Measurements from ENCODE around the gene ZBTB7C.
A peak's percentile ranks its signal among the peaks of the same experiment; 100 is the strongest.

- TF ChIP-seq CTCF (IDR thresholded peaks at IDR 0.05): peak; percentile 44; the same call in 2 of the 3 replicates
- no peak for TF ChIP-seq POLR2A (IDR thresholded peaks at IDR 0.05; ENCODE audit: low read length)
- no peak for TF ChIP-seq FOSL2 (IDR thresholded peaks at IDR 0.05)
- no peak for TF ChIP-seq FOSL2 (CRISPR knock-in tag; IDR thresholded peaks at IDR 0.05)
- TF ChIP-seq POLR2AphosphoS2 (conservative IDR thresholded peaks at IDR 0.05; ENCODE audit: low read length): no peak
- no peak for TF ChIP-seq USF2 (IDR thresholded peaks at IDR 0.05)
- TF ChIP-seq CHD4 (IDR thresholded peaks at IDR 0.05; ENCODE audit: borderline replicate concordance): no peak
- TF ChIP-seq SMC3 (IDR thresholded peaks at IDR 0.05): 0 out of 3 replicates have a peak, but pooled peaks have one; percentile 16
- TF ChIP-seq JUNB (IDR thresholded peaks at IDR 0.05): no peak
- no peak for TF ChIP-seq RNF2 (IDR thresholded peaks at IDR 0.05; ENCODE audit: borderline replicate concordance, low read depth)
- no peak for TF ChIP-seq EP300 (IDR thresholded peaks at IDR 0.05)
- peak in 1 of 2 experiments; percentile 37; a peak in 2 of 5 replicates for TF ChIP-seq RAD21 (conservative IDR thresholded peaks at IDR 0.05 in 1 of 2, IDR thresholded peaks at IDR 0.05 in 1 of 2)
- TF ChIP-seq KDM1A (IDR thresholded peaks at IDR 0.05; ENCODE audit: low read depth): no peak
Observed at GRCh38 chr18:48412339-48412929, 3.3 kb upstream of the ZBTB7C start.

Data from A549 (cell line).